SK-N-MC (cell line): Measurements from ENCODE around the gene SKOR2.
"Not testable (repeated sequence)": the region's sequence is repeated elsewhere in the genome, so short reads cannot be mapped to it uniquely, and the experiment has no call there.

Experiments
- EZH2 ChIP-seq: fragments of 200-600 bp; sonication (generic); IDR thresholded peaks from one replicate; pipeline ENCODE4 v1.6.1; 2017; ENCODE audit warnings: antibody characterized with exemption
- FOXP2 ChIP-seq: optimal IDR thresholded peaks from 2 replicates; pipeline ENCODE3; 2011; ENCODE audit warnings: mild to moderate bottlenecking, moderate library complexity; ENCODE audit not compliant: insufficient read depth; ENCODE audit errors: extremely low read length, control extremely low read depth
- POLR2AphosphoS5 ChIP-seq: IDR thresholded peaks from 2 replicates; pipeline ENCODE4 v1.6.1; 2012; ENCODE audit warnings: mild to moderate bottlenecking, low read depth, low read length, borderline replicate concordance

GRCh38 chr18:47158404-47158803 is 93.1 kb downstream of the SKOR2 start:
- TF ChIP-seq POLR2AphosphoS5, EZH2, FOXP2: not testable (repeated sequence)
